Breast epithelium (tissue), 4 donors: ENCODE results near the gene ZCCHC10. TPM values are rescaled to one million over a fixed set of nuclear protein-coding genes. Genes with fewer than 3 reads are reported as not detected.

Experiments used
- DNase-seq, 2 donors: peaks; one replicate each; pipeline ENCODE4 v3.0.0-alpha.2; 2019; ENCODE audit warnings: low spot score in 2 of 2
- H3K27ac ChIP-seq, 2 donors: fragments of 200-600 bp; sonication (generic) in 1 of 2; one replicate each; pipeline ENCODE4 v1.5.1; 2016 to 2019; ENCODE audit warnings: mild to moderate bottlenecking in 1 of 2
- H3K27me3 ChIP-seq, 2 donors: fragments of 200-600 bp; sonication (generic) in 1 of 2; one replicate each; pipeline versions ENCODE4 v1.5.1 to v1.6.0; 2017 to 2019; ENCODE audit warnings: control low read depth in 1 of 2, mild to moderate bottlenecking in 1 of 2
- H3K36me3 ChIP-seq: fragments of 200-600 bp; one replicate; pipeline ENCODE4 v1.5.1; 2019
- H3K4me1 ChIP-seq, 2 donors: fragments of 200-600 bp; sonication (generic); one replicate each; pipeline ENCODE4 v1.5.1; 2016 to 2019; ENCODE audit warnings: control low read depth in 1 of 2
- H3K4me3 ChIP-seq, 3 donors: fragments of 200-600 bp; sonication (generic); 1 replicate in 2 of 3; 2 replicates in 1 of 3; pipeline ENCODE4 v1.5.1; 2016 to 2019; ENCODE audit warnings: mild to moderate bottlenecking in 3 of 3, moderate library complexity in 2 of 3
- H3K9me3 ChIP-seq, 2 donors: fragments of 200-600 bp; sonication (generic) in 1 of 2; one replicate each; pipeline ENCODE4 v1.5.1; 2016 to 2019; ENCODE audit warnings: control low read depth in 1 of 2
- CTCF ChIP-seq, 3 donors: fragments of 450-650 bp; IDR thresholded peaks; one replicate each; pipeline ENCODE4 v1.5.1; 2016 to 2017; ENCODE audit warnings: antibody characterized with exemption in 3 of 3, mild to moderate bottlenecking in 3 of 3, moderate library complexity in 3 of 3
- POLR2A ChIP-seq: fragments of 450-650 bp; IDR thresholded peaks from one replicate; pipeline ENCODE4 v1.6.1; 2016; ENCODE audit warnings: antibody characterized with exemption, mild to moderate bottlenecking, moderate library complexity
- POLR2AphosphoS5 ChIP-seq, 3 donors: sonication (generic); formaldehyde crosslinking; IDR thresholded peaks; one replicate each; pipeline ENCODE4 v1.6.1; 2017; ENCODE audit warnings: antibody characterized with exemption in 3 of 3
- intact Hi-C: fragments of 100-400 bp; cut with DNase I; formaldehyde crosslinking; loops from one replicate; pipeline ENCODE4 v1.15.1; 2023; ENCODE audit warnings: low total_unique reads
- total RNA-seq, 3 donors: library from RNA; depleted of rRNA; stranded (reverse); fragments of >200 nt; gene quantifications; one replicate each; pipeline ENCODE4 v1.1.0, GENCODE V29; 2016

Gene ZCCHC10
- 10 to 100 TPM; 13.6 to 30.4 (median 21.6) TPM for total RNA-seq

GRCh38 chr5:133025804-133026663 lies at the start of gene ZCCHC10:
ZCCHC10 (minus strand) TSS chr5:133026549; CDS start chr5:133026537, 12 bp downstream.
- TF ChIP-seq POLR2AphosphoS5 (IDR thresholded peaks at IDR 0.05), result peak; percentile 67 to 72 (median 71)
- TF ChIP-seq POLR2A, result peak; percentile 25
- no peak for TF ChIP-seq CTCF (IDR thresholded peaks at IDR 0.05)
- peaks cover 0 to 10% of the 10 kb centered on the region in 2 donors for H3K4me1 ChIP-seq
- no peaks in the 10 kb centered on the region for H3K9me3 ChIP-seq
- no peaks in the 10 kb centered on the region for H3K27me3 ChIP-seq
- H3K36me3 ChIP-seq, result no peaks in the 10 kb centered on the region
- peak within 1 kb of the TSS; percentile 61 to 93 (median 88) for H3K4me3 ChIP-seq
- intact Hi-C loops, result no loop called here
- DNase-seq, result peak; percentile 88 to 89
- H3K27ac ChIP-seq, result peak within 1 kb of the TSS; percentile 95 to 97

DNA sequence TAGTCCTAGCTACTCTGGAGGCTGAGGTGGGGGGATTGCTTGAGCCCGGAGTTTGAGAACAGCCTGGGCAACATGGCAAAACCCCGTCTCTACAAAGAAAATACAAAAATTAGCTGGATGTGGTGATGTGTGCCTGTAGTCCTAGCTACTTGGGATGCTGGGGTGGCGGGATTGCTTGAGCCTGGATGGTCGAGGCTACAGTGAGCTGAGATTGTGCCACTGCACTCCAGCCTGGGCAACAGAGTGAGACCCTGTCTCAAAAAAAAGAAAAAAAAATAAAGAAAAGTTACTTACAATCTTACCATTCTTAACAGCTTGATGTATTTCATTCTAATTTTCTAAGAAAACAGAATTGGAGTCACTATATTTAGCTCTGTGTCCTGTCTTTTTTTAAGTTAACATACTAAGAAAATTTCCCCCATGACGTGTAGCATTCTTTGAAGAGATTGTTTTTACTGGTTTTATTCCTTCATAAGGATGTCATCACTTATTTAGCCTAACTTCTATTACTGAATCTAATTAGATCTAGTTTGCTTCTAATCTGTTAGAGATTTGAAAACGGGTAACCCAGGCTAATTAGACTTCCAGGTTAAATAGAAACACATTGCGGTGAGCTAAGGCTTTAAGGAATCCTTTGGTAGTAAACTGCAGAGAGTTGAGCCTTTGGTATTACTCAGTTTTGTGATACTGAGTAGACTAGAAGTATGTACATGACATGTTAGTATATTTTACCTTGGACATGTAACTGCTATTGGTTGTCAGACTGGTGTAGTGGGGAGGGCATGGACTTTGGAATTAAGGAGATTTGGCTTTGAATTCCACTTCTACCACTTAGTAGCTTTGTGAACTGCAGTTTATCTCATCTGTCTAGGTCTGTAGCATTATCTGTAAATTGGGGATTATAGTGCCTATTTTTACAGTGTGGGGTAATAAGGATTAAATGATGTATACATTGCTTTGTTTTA lies 49.5 kb upstream of the ZCCHC10 start:
- Histone ChIP-seq H3K4me3 (no peak overlapping the region), H3K36me3 (no peaks in the 10 kb centered on the region), H3K27me3 (no peaks in the 10 kb centered on the region), H3K9me3 (no peaks in the 10 kb centered on the region), H3K4me1 (no peaks in the 10 kb centered on the region), H3K27ac (no peak overlapping the region)
- intact Hi-C loops, result no loop called here
- no peak for TF ChIP-seq POLR2AphosphoS5 (IDR thresholded peaks at IDR 0.05)
- no peak for TF ChIP-seq POLR2A
- no peak for TF ChIP-seq CTCF (IDR thresholded peaks at IDR 0.05)
- DNase-seq, result no peak

DNA sequence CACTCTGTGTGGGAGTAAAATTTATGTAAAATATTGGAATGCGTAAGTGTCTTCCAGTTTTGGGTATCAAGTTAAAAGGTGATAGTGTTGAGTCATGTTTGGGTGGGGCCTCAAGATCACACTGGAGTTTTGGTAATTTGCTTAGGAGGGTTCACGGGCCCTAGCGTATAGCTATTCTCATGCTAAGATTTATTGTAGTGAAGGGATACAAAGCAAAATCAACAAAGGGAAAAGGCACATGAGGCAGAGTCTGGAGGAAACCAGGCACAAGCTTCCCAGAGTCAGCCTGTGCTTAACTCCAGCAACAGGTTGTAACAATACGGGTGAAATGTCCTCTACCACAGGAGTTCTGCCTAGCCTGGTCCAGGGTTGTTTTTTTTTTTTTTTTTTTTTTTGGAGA lies 45.7 kb upstream of the ZCCHC10 start:
- TF ChIP-seq CTCF (IDR thresholded peaks at IDR 0.05), result no peak
- no peak for TF ChIP-seq POLR2A
- no peak for TF ChIP-seq POLR2AphosphoS5 (IDR thresholded peaks at IDR 0.05)
- no peak overlapping the region for H3K27ac ChIP-seq
- H3K36me3 ChIP-seq, result no peaks in the 10 kb centered on the region
- intact Hi-C loops, result no loop called here
- no peaks in the 10 kb centered on the region for H3K4me1 ChIP-seq
- DNase-seq, result no peak
- H3K9me3 ChIP-seq, result no peaks in the 10 kb centered on the region
- H3K27me3 ChIP-seq, result no peaks in the 10 kb centered on the region
- H3K4me3 ChIP-seq, result no peak overlapping the region

DNA sequence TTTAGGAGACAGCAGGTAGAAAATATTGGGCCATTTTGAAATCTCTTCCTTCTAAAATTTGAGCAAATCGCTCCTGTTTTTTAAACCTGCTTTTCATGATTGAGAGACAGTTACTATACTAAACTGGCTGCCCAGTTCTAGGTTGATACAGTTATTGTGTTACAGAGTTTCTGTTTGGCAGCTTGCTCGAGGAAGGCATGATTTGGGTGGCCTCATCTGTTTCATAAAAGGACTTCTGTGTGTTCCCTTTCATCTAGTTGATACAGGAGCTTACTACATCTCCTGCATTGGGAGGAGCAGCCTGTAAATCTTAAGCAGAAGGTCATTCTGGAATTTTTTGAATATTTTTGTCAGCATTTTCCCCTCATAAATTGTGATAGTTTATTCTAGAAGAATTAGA lies 39.7 kb upstream of the ZCCHC10 start:
- Histone ChIP-seq H3K36me3 (no peaks in the 10 kb centered on the region), H3K27ac (no peak overlapping the region), H3K4me1 (no peaks in the 10 kb centered on the region), H3K27me3 (no peaks in the 10 kb centered on the region), H3K9me3 (no peaks in the 10 kb centered on the region), H3K4me3 (no peak overlapping the region)
- TF ChIP-seq POLR2AphosphoS5 (IDR thresholded peaks at IDR 0.05), result no peak
- TF ChIP-seq POLR2A, result no peak
- no peak for TF ChIP-seq CTCF (IDR thresholded peaks at IDR 0.05)
- intact Hi-C loops, result no loop called here
- no peak for DNase-seq
